Activated CD4-positive, alpha-beta T cell treated with anti-CD3 and anti-CD28 coated beads, Interleukin-10, Interleukin-2, amounts not matched to agents 100 ng/mL and 50 ng/mL, durations not matched to agents 16 hours and 8 hours (primary cell): ENCODE data around the gene BNC2.

Experiments
- DNase-seq: peaks from one replicate; pipeline ENCODE4 v3.0.0-alpha.2; 2020

The BNC2 gene

DNA sequence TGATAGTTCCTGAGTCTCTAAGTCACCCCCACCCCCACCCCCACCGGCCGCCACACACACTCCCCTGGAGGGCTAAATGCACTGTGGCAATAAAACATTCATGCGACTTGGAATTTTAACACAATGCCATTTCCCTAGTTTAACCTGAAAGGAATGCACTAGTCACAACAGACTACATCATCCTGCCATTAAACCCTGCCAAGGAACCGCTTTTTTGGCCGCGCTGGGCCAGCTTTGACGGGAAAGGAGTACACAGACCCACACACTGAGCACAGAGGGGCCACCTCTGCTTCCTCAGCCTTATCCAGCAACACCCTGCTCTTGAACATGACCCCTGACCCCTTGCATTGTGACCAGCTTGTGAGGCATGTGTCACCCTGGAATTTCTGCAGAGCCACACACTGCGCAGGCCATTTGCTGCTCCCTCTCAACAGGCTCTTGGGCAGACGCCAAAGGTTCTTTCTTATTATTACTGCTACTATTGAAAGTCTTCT lies 165.3 kb downstream of the BNC2 start:
- DNase-seq = no peak

DNA sequence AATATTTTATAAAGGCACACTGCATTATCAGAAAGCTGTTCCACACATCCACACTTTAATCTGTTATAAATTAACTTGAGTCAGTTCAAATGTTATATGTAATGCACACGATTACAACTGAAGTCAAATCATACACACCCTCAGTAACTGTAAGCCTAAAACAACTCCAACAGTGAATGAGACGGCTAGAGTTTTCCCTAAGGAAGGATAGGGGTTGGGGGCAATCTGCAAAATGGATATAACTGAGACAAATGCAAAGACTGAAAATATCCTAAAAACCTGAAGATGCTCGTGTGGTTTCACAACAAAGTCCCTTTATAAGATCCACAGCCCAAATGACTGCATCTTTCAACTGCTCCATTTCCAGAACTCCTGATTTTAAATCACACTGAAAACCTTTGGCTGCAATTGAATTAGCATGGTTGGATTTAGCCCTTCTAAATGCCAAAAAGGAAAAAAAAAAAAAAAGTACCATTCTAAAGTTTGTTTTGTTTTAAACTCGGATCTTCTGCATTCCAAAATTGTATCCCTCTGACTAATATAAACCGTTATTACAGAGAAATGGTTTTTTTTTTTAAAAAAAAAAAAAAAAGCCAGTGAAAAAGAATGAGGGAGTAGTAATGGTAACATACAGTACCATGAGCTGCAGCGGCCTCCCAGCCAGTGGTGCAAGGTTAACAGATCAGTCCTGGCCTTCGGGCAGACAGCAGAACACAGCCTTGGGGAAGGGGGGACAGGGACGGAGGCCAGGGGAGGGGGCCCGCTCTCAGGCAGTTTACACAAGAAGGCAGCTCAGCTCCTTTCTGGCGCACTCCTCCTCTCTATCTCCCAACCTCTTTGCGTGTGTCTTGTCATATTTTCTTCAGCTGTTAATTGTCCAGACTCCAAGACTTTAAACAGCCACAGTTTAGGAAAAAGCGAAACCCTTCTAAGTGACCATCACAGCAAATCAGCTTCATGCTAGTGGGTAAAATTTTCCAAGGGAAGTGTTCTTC lies 166.1 kb downstream of the BNC2 start:
- no peak for DNase-seq

DNA sequence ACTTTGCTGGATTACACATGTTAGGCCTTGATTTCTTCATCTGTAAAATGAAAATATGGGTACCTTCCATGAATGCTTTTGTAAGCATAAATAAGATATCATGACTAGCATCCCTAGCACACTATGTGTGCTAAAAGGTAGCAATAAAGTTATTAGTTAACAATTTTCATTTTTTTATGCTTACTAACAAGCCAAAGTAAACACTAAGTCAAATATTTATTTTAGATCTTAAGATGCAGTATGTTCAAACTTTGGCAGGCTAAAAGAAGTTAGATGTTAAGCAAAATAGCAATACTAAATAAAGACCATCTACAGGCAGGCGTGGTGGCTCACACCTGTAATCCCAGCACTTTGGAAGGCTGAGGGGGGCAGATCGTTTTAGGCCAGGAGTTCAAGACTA lies 169.1 kb downstream of the BNC2 start:
- DNase-seq = no peak

DNA sequence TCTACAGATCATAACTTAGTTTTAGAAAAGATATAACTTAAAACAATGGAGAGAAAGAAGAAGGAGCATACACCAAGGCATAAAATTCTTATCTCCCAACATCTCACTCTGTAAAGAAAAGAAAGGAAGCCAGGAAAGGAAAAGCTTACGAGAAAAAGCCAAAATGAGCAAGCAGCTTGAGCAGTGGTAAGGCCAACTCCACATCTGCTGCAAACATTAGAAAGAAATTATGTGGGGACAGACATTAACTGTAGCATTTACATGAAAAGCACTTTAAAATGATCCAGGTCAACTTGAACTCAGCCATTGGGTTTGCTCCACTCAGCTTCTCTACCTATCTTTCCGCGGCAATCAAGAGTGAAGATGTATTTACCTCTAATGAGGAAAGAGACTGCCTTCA lies 176.9 kb downstream of the BNC2 start:
- DNase-seq = no peak

DNA sequence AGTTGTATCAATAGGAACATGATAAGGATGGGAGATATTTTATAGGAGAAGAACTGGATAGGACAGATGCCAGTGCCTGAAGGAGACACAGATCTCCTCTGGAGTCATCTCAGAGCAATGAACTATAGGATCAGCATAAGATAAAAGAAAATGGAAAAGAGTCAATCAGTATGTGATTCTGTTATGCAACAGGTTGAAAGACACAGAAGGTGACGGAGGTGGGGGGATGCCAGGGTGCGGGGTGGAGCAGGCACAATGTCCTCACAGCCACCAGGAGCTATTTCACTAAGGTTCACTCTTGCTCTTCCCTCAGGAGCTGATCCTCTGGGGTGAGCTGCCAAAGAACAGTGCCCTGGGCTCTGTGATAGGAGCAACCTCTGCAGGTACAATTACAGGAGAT lies 179.8 kb downstream of the BNC2 start:
- no peak for DNase-seq

DNA sequence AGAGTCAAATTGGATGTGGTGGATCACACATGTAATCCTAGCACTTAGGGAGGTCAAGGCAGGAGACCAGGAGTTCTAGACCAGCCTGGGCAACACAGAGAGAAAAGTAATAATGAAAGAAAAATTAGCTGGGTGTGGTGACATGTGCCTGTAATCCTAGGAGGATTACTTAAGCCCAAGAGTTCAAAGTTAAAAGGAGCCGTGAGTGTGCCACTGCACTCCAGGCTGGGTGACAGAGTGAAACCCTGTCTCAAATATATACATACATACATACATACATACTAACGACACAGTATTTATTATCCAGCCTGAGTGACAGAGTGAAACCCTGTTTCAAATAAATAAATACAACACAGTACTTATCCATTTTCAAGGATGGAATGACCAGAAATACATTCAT lies 180.3 kb downstream of the BNC2 start:
- DNase-seq = no peak

DNA sequence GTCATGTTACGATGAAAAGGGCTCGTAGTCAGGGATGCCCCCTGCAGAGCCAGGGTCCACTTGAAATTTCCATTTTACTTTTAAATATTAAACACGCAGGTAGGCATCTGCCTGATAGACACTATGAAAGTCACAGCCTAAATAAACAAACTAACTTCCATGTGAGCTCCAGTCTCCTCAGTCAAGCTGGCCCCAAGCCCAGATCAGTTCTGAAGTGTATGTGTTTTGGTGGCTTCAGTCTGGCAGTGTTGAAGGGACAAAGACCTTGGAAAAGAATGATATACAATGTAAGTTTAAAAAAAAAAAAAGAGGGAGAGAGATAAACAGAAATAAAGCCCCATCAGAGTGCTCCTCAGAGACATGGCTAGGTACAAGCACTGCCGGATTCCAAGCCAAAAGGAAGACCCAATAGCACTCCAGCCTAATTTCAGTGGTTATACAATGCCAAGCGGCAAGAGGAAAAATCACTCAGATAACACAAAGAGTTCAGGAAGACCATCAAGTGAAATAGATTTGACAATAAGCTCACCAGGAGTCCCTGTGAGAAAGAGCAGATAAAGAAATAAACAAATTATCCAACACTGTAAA lies 181.0 kb downstream of the BNC2 start:
- no peak for DNase-seq

DNA sequence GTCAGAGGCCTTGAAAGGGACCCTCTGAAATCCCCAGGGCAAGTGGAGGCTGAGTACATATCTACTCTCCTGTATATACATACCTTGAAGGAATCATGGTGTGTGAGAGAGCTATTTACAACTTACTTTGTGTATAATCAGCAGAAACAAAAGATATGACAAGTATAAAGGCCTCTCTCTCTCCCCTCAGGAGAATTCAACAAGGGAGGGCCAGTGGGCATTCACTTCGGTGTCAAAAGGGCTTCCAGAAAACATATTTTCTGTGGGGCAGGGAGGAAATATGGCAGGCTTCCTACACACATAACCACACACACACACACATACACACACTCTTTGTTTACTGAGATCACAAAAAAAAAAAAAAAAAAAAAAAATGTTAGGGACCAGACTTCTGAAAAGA lies 181.7 kb downstream of the BNC2 start:
- no peak for DNase-seq

DNA sequence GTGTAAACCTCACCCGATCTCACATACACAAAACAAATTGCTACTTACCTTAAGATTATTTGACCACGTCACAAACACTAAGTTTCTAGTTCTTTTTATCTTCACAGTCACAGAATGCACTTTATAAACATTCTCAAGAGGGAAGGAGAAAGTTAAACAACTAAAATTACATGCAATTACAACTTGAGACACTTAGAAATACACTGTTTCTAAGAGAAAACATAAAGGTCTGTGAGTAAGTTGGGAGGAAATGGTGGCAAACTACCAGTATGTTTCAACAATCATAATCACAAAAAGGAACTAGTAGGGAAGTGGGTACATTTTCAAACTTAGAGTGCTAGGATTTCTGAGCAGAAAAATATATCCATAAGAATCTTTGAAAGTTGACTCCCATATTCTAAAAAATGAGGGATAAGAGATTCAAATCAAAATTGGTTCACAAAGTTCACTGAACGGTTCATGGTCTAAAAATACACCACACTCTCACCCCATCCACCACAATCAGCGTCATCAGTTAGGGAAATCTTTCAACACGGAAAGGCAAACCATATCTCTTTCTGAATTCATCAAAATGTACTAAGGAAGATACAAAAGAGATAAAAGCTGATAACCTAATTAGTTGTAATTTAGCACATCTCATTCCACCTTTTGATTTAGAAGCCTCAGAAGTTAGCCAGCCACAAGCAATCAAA lies 182.6 kb downstream of the BNC2 start:
- no peak for DNase-seq

DNA sequence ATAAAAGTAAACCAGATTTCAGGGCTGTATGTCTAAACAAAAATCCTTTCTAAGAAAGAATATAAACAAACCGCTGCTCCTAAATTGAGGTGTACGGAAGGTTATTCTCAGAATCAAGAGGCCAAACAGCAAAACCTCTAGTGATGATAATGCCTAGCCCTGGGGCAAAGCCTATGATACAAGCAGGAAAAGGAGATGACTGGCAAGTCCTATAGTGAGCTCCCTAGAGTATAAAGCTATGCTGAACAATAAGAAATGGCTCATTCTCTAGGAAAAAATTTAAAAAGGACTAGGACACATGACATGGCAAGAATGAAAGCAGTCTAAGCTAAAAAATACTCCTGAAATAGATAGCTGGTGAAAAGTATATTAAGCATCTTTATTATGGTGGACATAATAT lies 187.1 kb downstream of the BNC2 start:
- no peak for DNase-seq

DNA sequence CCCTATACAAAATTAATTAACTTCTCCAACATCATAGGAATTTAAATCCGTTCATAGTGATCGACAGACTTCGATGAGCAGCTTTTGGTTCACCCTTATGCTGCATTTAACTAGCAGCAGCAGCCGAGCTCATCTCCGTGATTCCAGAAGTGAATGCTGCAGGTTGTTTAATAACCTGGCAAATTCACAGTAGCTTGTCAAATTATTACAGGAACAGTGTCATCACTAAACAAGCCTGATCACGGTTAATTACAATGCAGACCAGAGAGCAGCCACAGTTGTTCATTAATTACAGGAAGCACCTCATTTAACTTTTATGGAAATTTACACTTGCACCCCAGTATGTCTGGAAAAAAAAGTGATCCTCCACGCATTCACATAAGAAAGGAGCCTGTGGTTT lies 188.2 kb downstream of the BNC2 start:
- no peak for DNase-seq

DNA sequence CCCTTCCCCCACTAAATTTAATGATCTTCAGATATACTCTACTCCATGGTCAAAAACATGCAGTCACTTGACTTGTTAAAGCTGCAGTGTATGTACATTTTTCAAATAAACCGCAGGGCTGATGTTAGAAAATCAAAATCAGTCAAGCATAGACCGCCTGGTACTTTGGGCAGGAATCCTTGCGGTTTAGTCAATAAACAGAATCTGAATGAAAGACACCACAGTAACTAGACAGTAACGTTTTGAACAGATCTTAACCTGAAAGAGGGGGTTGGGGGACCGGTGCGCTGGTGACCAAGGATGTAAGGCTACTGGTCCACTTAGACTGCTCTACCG lies 188.8 kb downstream of the BNC2 start:
- DNase-seq = no peak

DNA sequence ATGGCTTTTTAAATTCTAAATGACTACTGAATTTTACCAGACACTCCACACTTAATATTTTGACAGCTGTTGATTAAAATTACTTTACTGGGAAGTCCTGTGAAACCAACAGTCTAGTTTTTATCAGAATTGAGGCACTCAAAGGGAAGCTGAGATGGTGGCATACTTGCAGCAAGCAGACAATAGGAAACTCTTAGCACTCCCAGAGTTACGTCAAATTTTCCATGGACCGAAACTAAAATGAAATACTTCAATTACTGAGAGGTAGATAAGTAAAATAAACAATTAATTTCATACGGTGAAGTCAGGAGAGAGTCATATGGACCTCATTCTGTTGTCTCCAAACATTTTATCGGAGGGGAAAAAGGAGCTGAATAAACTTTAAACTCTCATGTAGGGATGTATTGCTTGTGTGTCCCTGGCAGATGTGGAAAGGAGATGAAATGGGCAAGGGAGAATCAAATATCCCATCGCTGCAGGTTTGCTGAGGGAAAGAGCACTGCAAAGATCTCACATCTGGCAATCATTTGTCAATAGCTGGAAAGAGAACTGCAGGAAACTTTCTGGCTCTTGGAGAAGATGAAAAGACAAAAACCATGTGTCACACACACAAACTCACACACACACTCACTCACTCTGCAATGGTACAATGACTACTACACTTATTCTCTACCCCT lies 189.4 kb downstream of the BNC2 start:
- no peak for DNase-seq

DNA sequence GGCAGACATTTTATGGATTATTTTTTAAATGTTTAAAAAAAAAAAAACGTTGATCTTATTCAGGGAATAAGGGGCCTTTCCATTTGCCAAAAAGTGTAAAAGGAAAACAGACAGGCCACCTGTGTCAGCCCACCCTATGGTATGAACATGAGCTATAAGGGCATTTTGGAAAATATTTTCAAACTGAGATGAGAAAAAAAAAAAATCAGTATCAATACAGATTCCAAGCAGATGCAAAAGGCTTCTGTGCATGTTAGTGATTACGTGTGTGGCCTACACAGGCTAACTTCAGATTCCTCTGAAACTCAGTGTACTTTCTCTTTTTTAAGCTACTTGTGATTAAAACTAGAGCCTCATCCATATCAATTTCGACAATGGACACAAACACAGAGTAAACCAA lies 189.9 kb downstream of the BNC2 start:
- no peak for DNase-seq

DNA sequence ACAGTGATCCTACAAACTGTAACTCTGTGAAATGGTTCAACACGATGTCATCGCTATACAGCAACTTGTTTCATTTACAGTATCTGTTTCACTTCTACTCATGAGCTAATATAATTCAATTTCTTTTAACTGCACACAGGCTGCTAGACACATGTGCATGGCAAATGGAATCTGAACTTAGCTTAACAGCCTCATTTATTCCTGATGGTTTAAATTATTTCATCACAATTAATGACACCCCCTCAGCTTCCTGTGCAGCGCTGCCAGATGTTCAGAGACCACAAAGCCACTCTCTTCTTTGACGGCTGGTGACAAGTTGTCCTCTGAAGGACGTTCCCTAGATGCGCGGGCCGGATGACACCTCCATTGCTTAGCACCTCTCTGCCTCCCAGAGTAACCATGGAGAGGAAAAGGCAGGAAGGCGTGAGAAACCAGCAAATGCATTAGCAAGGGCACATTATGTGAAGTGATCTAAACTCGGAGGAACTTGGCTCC lies 191.1 kb downstream of the BNC2 start:
- no peak for DNase-seq

DNA sequence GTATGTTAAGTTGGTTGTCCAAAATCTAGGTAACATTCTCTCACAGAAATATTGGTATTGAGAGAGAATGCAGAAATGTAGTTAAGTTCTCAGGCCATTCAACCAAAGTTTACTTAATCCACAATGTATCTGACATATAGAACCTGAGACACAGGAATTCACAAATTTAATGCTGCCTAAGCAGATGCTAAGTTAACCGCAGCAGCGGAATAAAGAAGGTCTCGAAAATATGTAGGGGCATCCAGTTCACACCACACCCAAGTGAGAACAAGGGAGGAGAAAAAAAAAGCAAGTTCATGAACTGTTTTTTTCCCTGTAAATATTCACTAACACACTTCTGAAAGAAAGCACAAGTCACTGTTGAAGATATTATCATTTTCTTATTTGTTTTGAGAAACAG lies 194.0 kb downstream of the BNC2 start:
- no peak for DNase-seq

DNA sequence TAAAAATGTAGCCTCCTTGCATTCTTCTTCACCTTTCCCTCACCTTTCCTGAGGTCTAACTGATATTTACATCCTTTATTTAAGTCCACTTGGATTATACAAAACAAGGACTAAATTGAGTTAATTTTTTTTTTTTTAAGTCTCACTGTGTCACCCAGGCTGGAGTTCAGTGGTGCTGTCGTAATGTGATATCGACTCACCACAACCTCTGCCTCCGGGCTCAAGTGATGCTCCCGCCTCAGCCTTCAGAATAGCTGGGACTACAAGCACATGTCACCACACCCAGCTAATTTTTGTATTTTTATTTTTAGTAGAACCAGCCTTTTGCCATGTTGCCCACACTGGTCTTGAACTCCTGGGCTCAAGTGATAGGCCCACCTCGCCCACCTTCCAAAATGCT lies 195.3 kb downstream of the BNC2 start:
- no peak for DNase-seq

DNA sequence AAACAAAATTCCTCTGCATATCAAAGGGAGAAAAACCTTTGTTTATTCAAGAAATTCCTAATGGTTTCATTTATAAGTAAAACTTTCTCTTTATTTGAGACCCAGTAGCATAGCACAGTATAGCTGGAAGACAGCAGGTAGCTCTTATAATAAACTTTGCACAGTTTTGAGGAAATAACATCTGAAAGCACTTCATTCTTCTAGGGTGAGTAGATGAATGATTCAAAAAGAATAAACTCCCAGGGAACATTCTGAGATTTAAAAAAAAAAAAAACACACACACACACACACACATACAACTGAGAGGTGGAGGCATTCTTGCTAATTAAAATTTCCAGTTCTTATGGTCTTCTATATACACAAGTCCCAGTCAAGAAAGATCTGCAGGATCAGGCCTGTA lies 197.3 kb downstream of the BNC2 start:
- no peak for DNase-seq

DNA sequence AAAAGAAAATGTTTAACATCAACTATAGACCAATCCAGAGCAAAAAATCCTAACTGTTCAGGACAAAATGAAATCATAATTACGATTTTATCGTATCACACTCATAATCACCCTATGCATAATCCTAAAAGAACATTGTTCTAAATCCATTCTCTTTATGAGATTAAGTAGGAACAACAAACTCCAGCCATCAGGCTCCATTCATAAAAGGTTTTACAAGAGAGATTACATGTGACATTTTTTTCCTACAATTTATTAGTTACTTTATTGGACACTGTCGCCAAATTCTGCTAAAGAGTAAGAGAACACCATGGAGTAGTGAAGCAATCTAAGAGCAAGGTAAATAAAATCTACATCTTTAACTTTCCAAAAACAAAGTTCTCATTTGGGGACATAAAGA lies 198.0 kb downstream of the BNC2 start:
- no peak for DNase-seq

DNA sequence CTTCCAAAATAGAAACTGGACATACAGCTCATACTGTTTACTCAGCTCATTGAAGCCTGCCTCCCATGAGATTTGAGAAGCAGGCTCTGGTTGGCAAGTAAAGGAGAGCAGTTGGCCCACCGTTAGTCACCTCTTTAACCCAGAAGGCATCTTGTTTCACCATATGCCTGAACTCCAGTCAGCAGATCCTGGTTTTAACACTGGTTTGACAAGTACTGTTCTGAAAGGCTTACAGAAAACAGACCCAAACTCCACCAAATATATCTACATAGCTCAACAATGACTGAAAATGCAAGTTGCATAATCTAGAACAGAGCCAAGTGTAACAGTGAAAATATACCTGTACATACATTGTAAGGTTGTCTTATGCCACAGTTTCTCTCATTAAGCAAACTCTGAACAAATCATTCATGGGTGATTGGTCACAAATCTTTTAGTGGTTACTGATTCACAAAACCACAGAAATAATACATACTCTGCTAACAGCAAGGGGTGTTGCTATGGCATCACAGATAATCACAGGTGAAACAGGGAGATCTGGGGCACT lies 198.8 kb downstream of the BNC2 start:
- DNase-seq = no peak

DNA sequence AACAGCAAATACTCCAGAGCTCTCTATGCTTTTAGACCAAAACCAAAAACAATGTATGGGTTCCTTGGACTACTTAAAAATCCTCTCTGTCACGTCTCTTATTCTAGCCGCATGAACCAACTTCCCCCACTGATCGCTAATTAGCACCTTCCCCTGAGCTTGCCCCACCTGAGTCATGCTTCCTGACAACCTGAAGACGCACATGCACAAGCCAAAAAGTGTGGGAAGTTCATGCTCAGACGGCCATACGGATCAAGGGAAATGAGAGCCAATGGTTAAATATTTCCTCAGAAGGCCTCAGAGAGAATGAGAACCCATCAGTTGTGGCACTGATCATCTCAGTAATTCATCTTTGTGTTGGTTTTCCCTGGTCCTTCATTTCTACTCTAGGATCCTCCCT lies 199.7 kb downstream of the BNC2 start:
- DNase-seq = no peak

DNA sequence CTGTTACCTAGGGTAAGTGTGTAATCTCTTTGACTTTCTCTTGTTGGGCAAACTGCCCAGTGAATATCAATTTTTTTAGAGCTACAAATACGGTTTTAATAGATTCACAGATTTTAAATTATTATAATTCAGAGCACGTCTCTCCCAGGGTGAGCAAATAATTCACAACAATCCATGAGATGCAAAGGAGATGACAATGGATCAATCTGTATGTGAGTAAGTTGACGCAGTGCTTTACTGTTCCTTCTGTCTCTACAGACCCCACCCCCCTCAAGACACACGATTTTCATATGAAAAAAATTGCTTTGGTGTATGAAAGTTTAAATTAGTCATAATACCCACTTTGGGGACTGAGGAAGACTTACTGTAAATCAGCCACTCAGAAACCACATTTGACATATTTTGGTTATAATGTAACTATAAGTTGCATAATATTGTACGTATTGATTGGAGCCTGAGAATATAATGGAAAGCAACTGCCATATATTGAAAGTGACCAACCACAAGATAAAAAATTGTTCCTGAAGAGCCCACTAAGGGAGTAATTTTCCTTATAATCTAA lies 201.7 kb downstream of the BNC2 start:
- no peak for DNase-seq

DNA sequence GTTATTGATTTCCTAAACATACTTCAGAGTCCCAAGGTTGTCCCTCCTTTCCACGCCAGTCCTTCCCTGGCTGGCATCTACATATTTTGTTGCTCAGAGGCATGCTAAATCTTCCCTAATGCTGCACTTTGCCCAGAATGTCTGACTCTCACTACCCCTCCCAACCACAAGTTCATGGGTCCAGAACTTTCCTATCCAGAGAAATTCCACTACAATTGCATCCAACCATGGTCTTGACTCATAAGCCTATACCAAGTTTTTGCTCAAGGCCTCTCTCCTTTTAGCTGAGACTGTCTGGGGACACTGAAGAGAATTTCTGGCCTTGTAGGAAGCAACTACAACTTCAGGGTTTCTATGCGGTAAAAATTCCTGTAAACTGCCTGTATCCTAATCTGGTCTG lies 206.3 kb downstream of the BNC2 start:
- no peak for DNase-seq
